ENCODE results near the gene SPINT1.

Gene SPINT1

GRCh38 chr15:40857601-40858341, 13.9 kb downstream of the SPINT1 start (continued):
- TF ChIP-seq ZNF433 (tag by site-specific recombination; IDR thresholded peaks at IDR 0.05; ENCODE audit: low read depth) = no peak
- no peak for TF ChIP-seq ZNF174 (tag by site-specific recombination; IDR thresholded peaks at IDR 0.05)
- no peak for TF ChIP-seq ZSCAN5A (tag by site-specific recombination; IDR thresholded peaks at IDR 0.05)
- TF ChIP-seq WT1 (tag by site-specific recombination; IDR thresholded peaks at IDR 0.05) = no peak
- no peak for TF ChIP-seq EGR2 (tag by site-specific recombination; IDR thresholded peaks at IDR 0.05; ENCODE audit: low read depth)
- TF ChIP-seq ZFP37 (tag by site-specific recombination; IDR thresholded peaks at IDR 0.05) = no peak
- no peak for TF ChIP-seq MYNN (tag by site-specific recombination; IDR thresholded peaks at IDR 0.05; ENCODE audit: borderline replicate concordance)
- no peak for TF ChIP-seq KLF1 (tag by site-specific recombination; IDR thresholded peaks at IDR 0.05)
- peak; percentile 69; the same call in 1 of the 2 replicates for TF ChIP-seq GLIS2 (tag by site-specific recombination; IDR thresholded peaks at IDR 0.05)
- no peak for TF ChIP-seq ATF2 (tag by site-specific recombination; IDR thresholded peaks at IDR 0.05; ENCODE audit: low read depth)
- TF ChIP-seq ZNF221 (tag by site-specific recombination; IDR thresholded peaks at IDR 0.05; ENCODE audit: borderline replicate concordance) = no peak
- TF ChIP-seq SP7 (tag by site-specific recombination; IDR thresholded peaks at IDR 0.05) = 0 out of 2 replicates have a peak, but pooled peaks have one; percentile 35
- TF ChIP-seq ZNF654 (tag by site-specific recombination; IDR thresholded peaks at IDR 0.05; ENCODE audit: low read depth) = peak; percentile 59
- no peak for TF ChIP-seq ZBTB10 (tag by site-specific recombination; IDR thresholded peaks at IDR 0.05)
- TF ChIP-seq ZNF548 (tag by site-specific recombination; IDR thresholded peaks at IDR 0.05) = no peak
- no peak for TF ChIP-seq RBAK (tag by site-specific recombination; IDR thresholded peaks at IDR 0.05)
- no peak for TF ChIP-seq ZNF23 (tag by site-specific recombination; IDR thresholded peaks at IDR 0.05; ENCODE audit: borderline replicate concordance)
- TF ChIP-seq ZNF488 (tag by site-specific recombination; IDR thresholded peaks at IDR 0.05) = no peak
- no peak for TF ChIP-seq ZNF610 (tag by site-specific recombination; IDR thresholded peaks at IDR 0.05; ENCODE audit: borderline replicate concordance)
- TF ChIP-seq HIC1 (tag by site-specific recombination; IDR thresholded peaks at IDR 0.05) = no peak
- no peak for TF ChIP-seq ZNF510 (tag by site-specific recombination; IDR thresholded peaks at IDR 0.05; ENCODE audit: insufficient replicate concordance)
- TF ChIP-seq OVOL3 (tag by site-specific recombination; IDR thresholded peaks at IDR 0.05) = no peak
- TF ChIP-seq ZNF302 (tag by site-specific recombination; IDR thresholded peaks at IDR 0.05; ENCODE audit: low read depth) = no peak
